ENCODE results near the gene CABP7. TPM values are rescaled to one million over a fixed set of nuclear protein-coding genes. Genes with fewer than 3 reads are reported as not detected.

CABP7 gene
- total and polyA plus RNA-seq, 2 of the 13 experiments (the other 11 are each of a cell fraction or from before 2014, with no cell fraction given): 0.08 TPM; not detected in 1

GRCh38 chr22:29767171-29768051 lies 47.6 kb downstream of the CABP7 start, which contains the start of gene UQCR10 (continued):
- TF ChIP-seq ZNF746 (CRISPR knock-in tag; IDR thresholded peaks at IDR 0.05): peak; percentile 33; the same call in 1 of the 2 replicates
- TF ChIP-seq ZNF569 (CRISPR knock-in tag; IDR thresholded peaks at IDR 0.05; ENCODE audit: borderline replicate concordance): 0 out of 2 replicates have a peak, but pooled peaks have one; percentile 30
- peak in 1 of 2 experiments; percentile 86; a peak in 2 of 4 replicates for TF ChIP-seq POLR2A (IDR thresholded peaks at IDR 0.05; ENCODE audit: insufficient read depth in 1 of 2, low read depth in 2 of 2, low read length in 2 of 2)
- TF ChIP-seq RFXAP (CRISPR knock-in tag; IDR thresholded peaks at IDR 0.05; ENCODE audit: borderline replicate concordance): peak; percentile 10; the same call in 1 of the 2 replicates
- no peak for TF ChIP-seq RELA (CRISPR knock-in tag; IDR thresholded peaks at IDR 0.05)
- 0 out of 2 replicates have a peak, but pooled peaks have one; percentile 78 for TF ChIP-seq ZNF383 (CRISPR knock-in tag; IDR thresholded peaks at IDR 0.05; ENCODE audit: borderline replicate concordance)
- TF ChIP-seq JUNB (CRISPR knock-in tag; IDR thresholded peaks at IDR 0.05; ENCODE audit: borderline replicate concordance): no peak
- TF ChIP-seq MLX (CRISPR knock-in tag; IDR thresholded peaks at IDR 0.05): no peak
- 0 out of 2 replicates have a peak, but pooled peaks have one; percentile 61 for TF ChIP-seq SMAD1 (CRISPR knock-in tag; IDR thresholded peaks at IDR 0.05; ENCODE audit: borderline replicate concordance, low read depth)
- TF ChIP-seq SMAD3 (CRISPR knock-in tag; IDR thresholded peaks at IDR 0.05): 0 out of 2 replicates have a peak, but pooled peaks have one; percentile 18
- TF ChIP-seq GLMP (CRISPR knock-in tag; IDR thresholded peaks at IDR 0.05; ENCODE audit: borderline replicate concordance): no peak
- no peak for TF ChIP-seq NCOA1 (CRISPR knock-in tag; IDR thresholded peaks at IDR 0.05)
- no peak; the same call in 1 of the 2 replicates for TF ChIP-seq STAG1 (CRISPR knock-in tag; IDR thresholded peaks at IDR 0.05)
- peak; percentile 69; the same call in 1 of the 2 replicates for TF ChIP-seq AHR (CRISPR knock-in tag; IDR thresholded peaks at IDR 0.05)
- TF ChIP-seq SKIL (CRISPR knock-in tag; IDR thresholded peaks at IDR 0.05; ENCODE audit: borderline replicate concordance): no peak
- no peak for TF ChIP-seq BRF2 (CRISPR knock-in tag; IDR thresholded peaks at IDR 0.05)
- no peak for TF ChIP-seq ZBTB33 (CRISPR knock-in tag; IDR thresholded peaks at IDR 0.05)
- no peak for TF ChIP-seq DR1 (CRISPR knock-in tag; IDR thresholded peaks at IDR 0.05)
- 0 out of 2 replicates have a peak, but pooled peaks have one; percentile 48 for TF ChIP-seq AKAP8 (CRISPR knock-in tag; IDR thresholded peaks at IDR 0.05)
- peak; percentile 52; the same call in 1 of the 2 replicates for TF ChIP-seq HDAC2 (CRISPR knock-in tag; IDR thresholded peaks at IDR 0.05)
- TF ChIP-seq ZNF282 (IDR thresholded peaks at IDR 0.05; ENCODE audit: partially characterized antibody): no peak
